Measurements from ENCODE around the gene FKBP1B.
A peak's percentile ranks its signal among the peaks of the same experiment; 100 is the strongest.

Gene FKBP1B

GRCh38 chr2:24080701-24081100, 31.2 kb downstream of the FKBP1B start:
- no peak overlapping the region for H3K4me3 ChIP-seq (ENCODE audit: low read depth, low read length)
- no peak for TF ChIP-seq CTCF (IDR thresholded peaks at IDR 0.05; ENCODE audit: low read depth, low read length, missing control alignments)
- DNase-seq (ENCODE audit: low read depth), result no peak

GRCh38 chr2:24082787-24083566, 33.4 kb downstream of the FKBP1B start:
- TF ChIP-seq CTCF (IDR thresholded peaks at IDR 0.05; ENCODE audit: low read depth, low read length, missing control alignments), result no peak
- peak overlapping the region; percentile 65 for H3K4me3 ChIP-seq (ENCODE audit: low read depth, low read length)
- no peak for DNase-seq (ENCODE audit: low read depth)

DNA sequence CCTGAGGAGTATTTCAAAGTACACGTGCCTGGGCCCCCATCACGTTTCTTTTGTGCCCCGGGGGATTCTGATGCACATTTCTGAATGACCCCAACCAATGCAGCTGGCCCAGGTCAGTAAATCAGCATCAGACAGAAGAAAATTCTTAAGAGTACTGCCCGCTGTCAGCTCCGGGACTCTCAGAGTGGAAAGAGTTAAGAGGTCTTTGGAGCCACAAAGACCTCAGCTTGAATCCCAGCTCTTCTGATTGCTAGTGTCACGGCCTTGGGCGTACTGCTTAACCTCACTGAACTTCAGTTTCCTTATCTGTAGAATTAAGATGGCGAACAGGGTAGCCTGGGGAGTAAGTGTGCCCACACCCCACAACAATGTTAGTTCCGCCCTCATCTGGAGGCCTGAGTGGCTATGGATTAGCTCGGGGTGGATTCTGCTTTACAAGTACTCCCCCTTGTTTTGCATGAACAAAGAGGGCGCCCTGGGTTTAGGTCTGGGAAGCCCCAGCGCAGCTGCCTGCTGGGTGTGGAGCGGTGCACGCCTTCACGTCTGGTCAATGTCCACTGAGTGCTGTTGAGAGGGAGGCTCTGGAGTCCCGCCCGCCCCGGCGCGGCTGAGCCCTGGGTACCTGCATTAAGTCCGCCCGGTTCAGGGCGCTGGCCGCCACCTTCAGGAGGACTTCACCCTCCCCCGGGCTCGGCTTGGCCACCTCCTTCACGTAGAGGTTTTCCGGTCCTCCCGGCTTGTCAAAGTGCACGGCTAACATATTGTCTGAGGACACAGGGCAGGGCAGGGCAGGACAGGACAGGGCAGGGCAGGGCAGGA, 34.2 kb downstream of the FKBP1B start:
- DNase-seq (ENCODE audit: low read depth), result peak; percentile 91
- no peak for TF ChIP-seq CTCF (IDR thresholded peaks at IDR 0.05; ENCODE audit: low read depth, low read length, missing control alignments)
- H3K4me3 ChIP-seq (ENCODE audit: low read depth, low read length), result peak overlapping the region; percentile 65

DNA sequence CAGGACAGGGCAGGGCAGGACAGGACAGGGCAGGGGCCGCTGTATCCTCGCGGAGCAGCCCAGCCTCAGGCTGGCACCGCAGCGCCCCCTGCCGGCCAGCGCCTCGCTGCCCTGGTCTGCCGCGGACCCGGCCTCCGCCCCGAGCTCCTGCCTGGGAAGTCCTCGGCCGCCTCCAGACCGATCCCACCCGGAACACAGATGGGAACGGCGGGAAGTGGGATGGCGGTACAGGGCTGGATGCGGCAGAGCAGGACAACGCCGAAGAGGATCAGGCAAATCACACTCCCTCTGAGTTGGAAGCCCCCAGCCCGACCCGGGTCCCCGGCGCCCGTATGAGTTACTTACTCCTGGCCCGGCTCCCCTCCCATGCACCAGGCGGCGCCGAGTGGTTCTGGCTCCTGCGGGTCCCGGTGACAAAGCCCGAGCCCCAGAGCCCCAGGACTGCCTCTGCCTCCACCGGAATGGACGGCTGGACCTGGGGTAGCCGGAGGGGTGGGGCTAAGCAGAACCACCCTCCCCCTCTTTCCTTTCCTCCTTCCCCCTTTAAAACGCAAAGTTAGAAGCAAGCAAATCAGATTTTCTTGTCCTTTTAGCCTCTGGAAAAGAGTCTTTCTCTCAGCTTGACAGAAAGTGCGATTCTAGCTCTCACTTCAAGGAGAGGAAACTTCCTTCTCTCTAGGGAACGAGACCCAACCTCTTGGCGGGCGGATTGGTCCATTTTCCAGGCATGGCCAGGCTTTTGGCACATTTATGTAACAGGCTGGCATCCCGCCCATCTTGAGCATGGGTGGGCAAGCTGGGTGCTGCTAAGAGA, 35.1 kb downstream of the FKBP1B start, which contains the start of gene TP53I3:
Gene TP53I3, minus strand, starts transcription at position 449 of the 814 bp plus-strand sequence. CDS start 508 bp downstream, outside the sequence.
- peak; percentile 44 for DNase-seq (ENCODE audit: low read depth)
- H3K4me3 ChIP-seq (ENCODE audit: low read depth, low read length), result peak within 1 kb of the TSS; percentile 65
- peak; percentile 83 for TF ChIP-seq CTCF (IDR thresholded peaks at IDR 0.05; ENCODE audit: low read depth, low read length, missing control alignments)

- peak overlapping the region; percentile 65 for H3K4me3 ChIP-seq (ENCODE audit: low read depth, low read length)
- no peak for TF ChIP-seq CTCF (IDR thresholded peaks at IDR 0.05; ENCODE audit: low read depth, low read length, missing control alignments)
- DNase-seq (ENCODE audit: low read depth), result no peak
Measured at GRCh38 chr2:24085200-24085489, 35.6 kb downstream of the FKBP1B start.

- H3K4me3 ChIP-seq (ENCODE audit: low read depth, low read length), result no peak overlapping the region
- DNase-seq (ENCODE audit: low read depth), result no peak
- TF ChIP-seq CTCF (IDR thresholded peaks at IDR 0.05; ENCODE audit: low read depth, low read length, missing control alignments), result no peak
Measured at GRCh38 chr2:24086241-24086640, 36.7 kb downstream of the FKBP1B start.

All from GM12864 (cell line).